KOPT-K1 (cell line): ENCODE data around the gene ATRX.
"Not testable (repeated sequence)": the region's sequence is repeated elsewhere in the genome, so short reads cannot be mapped to it uniquely, and the experiment has no call there.

Source experiments
- H3K27ac ChIP-seq: fragments of 200-600 bp; sonication (generic); 2 replicates; pipeline ENCODE4 v1.5.1; 2016; ENCODE audit warnings: antibody characterized with exemption, mild to moderate bottlenecking, low read depth, low read length; ENCODE audit not compliant: poor library complexity, severe bottlenecking
- H3K36me3 ChIP-seq: fragments of 200-600 bp; sonication (generic); 2 replicates; pipeline ENCODE4 v1.5.1; 2017; ENCODE audit warnings: antibody characterized with exemption, mild to moderate bottlenecking, low read length, moderate library complexity; ENCODE audit not compliant: insufficient read depth
- H3K9me3 ChIP-seq: fragments of 200-600 bp; sonication (generic); 2 replicates; pipeline ENCODE4 v1.5.1; 2017; ENCODE audit warnings: antibody characterized with exemption, low read length, mild to moderate bottlenecking; ENCODE audit not compliant: insufficient read depth, poor library complexity, severe bottlenecking

The ATRX gene

DNA sequence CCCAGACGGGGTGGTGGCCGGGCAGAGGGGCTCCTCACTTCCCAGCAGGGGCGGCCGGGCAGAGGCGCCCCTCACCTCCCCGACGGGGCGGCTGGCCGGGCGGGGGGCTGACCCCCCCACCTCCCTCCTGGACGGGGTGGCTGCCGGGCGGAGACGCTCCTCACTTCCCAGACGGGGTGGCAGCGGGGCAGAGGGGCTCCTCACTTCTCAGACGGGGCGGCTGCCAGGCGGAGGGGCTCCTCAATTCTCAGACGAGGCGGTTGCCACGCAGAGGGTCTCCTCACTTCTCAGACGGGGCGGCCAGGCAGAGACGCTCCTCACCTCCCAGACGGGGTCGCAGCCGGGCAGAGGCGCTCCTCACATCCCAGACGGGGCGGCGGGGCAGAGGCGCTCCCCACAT lies 19.8 kb downstream of the ATRX start:
- H3K9me3 ChIP-seq, H3K27ac ChIP-seq, H3K36me3 ChIP-seq: not testable (repeated sequence)

DNA sequence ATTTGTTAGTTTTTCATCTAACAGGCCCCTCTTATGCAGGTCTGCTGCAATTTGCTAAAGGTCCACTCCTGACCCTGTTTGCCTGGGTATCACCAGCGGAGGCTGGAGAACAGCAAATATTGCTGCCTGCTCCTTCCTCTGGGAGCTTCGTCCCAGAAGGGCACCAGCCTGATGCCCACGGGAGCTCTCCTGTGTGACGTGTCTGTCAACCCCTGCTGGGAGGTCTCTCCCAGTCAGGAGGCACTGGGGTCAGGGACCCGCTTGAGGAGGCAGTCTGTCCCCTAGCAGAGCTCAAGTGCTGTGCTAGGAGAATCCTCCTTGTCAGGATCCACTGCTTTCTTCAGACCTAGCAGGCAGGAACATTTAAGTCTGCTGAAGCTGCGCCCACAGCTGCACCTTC lies 30.5 kb downstream of the ATRX start:
- no peaks in the 10 kb centered on the region for H3K36me3 ChIP-seq
- no peak overlapping the region for H3K27ac ChIP-seq
- no peaks in the 10 kb centered on the region for H3K9me3 ChIP-seq

DNA sequence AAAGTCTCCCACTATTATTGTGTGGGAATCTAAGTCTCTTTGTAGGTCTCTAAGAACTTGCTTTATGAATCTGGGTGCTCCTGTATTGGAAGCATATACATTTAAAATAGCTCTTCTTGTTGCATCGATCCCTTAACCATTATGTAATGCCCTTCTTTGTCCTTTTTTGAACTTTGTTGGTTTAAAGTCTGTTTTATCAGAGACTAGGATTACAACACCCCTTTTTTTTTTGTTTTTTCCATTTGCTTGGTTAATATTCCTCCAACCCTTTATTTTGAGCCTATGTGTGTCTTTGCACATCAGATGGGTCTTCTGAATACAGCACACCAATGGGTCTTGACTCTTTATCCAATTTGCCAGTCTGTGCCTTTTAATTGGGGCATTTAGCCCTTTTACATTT lies 32.1 kb downstream of the ATRX start:
- not testable (repeated sequence) for H3K36me3 ChIP-seq, H3K27ac ChIP-seq, H3K9me3 ChIP-seq

DNA sequence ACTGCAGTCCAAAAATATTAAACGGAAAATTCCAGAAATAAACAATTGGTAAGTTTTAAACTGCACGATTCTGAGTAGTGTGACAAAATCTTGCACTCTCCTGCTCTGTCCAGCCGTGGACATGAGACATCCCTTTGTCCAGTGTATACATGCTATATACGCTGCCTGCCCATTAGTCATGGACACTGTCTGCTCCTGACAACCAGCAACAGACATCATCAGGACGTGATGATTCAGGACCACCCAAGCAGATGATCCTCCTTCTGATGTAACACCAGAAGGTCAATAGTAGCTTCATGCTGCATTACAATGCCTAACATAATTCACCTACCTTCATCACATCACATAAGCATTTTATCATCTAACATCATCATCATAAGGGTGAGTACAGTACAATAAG lies 36.3 kb downstream of the ATRX start:
- Histone ChIP-seq H3K36me3 (no peaks in the 10 kb centered on the region), H3K27ac (no peak overlapping the region), H3K9me3 (no peaks in the 10 kb centered on the region)

DNA sequence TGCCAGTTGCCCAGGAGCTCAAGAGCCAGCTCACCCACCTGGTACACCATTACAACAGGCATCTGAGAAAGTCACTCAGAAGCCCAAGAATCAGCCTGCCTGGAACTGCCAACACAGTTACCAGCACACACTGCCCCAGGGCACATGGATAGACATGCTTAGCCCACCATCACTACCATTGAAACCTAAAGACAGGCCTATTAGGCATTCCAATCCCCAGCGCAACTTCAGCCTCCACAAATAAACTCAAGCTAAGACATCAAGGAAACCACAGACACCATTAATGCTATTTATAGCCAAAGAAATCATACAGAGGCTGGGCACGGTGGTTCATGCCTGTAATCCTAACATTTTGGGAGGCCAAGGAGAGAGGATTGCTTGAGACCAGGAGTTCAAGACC lies 42.3 kb downstream of the ATRX start:
- no peak overlapping the region for H3K27ac ChIP-seq
- no peaks in the 10 kb centered on the region for H3K9me3 ChIP-seq
- H3K36me3 ChIP-seq = no peaks in the 10 kb centered on the region

DNA sequence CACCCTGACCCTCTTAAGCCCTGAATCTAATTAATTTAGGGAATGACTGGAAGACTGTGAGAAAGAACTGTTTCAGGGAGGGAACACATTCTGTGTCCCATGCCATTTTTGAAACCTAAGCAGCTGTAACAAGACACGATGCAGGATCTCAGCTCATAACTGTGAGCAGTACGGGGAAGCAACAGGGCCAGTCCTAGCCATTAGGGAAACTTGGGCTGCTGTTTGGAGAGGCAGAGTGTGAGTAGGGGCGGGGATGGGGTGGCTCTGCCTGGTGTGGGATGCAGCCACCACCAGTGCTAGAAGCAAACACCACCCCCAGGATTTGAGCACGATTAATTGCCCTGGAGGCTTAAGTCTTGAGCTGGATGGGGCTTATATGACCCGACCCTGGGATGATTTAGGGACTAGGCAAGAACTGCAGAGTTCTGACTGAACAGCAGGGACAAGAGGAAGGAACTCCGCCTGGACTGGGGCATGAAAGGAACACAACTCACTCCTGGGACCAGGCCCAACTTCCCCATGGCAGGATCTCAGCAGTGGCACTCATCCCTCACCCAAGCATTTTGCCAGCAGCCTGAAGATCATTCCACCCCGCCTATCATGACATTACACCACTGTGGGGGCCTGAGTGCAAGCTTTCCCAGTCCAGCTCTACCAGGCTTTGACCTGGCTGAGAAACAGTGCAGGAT lies 43.1 kb downstream of the ATRX start:
- no peaks in the 10 kb centered on the region for H3K9me3 ChIP-seq
- no peak overlapping the region for H3K27ac ChIP-seq
- no peaks in the 10 kb centered on the region for H3K36me3 ChIP-seq

DNA sequence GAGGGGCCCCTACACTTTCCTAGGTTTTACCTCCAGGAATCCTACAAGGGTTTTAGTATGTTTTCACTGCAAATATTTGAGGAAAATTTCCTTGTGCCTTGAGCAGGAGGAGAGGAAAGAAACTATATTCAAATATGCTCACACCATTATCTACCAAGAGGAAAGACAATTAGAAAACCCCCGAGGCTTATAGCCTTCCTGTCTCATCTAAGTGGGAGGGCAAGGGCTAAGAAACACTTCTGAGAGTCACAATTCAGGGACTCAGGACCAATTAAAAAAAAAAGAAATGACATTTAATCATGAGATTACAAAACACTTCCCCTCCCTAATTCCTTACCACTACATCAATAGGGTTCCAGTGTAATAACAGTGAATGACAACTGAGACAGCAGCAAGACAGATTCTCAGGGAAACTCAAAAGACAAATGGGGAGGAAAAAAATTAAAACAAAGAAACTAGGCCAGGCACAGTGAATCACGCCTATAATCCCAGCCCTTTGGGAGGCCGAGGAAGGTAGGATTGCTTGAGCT lies 45.6 kb downstream of the ATRX start:
- Histone ChIP-seq H3K9me3 (no peaks in the 10 kb centered on the region), H3K27ac (no peak overlapping the region), H3K36me3 (no peaks in the 10 kb centered on the region)

DNA sequence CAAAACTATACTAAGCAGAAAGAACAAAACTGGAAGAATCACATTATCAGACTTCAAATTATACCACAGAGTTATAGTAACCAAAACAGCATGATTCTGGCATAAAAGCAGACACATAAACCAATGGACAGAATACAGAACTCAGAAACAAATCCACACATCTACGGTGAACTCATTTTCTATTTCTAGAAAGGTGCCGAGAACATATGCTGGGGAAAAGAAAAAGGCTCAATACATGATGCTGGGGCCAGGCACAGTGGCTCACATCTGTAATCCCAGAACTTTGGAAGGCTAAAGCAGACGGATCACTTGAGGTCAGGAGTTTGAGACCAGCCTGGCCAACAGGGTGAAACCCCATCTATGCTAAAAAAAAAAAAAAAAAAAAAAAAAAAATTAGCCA lies 52.7 kb downstream of the ATRX start:
- H3K9me3 ChIP-seq = no peaks in the 10 kb centered on the region
- H3K27ac ChIP-seq = no peak overlapping the region

DNA sequence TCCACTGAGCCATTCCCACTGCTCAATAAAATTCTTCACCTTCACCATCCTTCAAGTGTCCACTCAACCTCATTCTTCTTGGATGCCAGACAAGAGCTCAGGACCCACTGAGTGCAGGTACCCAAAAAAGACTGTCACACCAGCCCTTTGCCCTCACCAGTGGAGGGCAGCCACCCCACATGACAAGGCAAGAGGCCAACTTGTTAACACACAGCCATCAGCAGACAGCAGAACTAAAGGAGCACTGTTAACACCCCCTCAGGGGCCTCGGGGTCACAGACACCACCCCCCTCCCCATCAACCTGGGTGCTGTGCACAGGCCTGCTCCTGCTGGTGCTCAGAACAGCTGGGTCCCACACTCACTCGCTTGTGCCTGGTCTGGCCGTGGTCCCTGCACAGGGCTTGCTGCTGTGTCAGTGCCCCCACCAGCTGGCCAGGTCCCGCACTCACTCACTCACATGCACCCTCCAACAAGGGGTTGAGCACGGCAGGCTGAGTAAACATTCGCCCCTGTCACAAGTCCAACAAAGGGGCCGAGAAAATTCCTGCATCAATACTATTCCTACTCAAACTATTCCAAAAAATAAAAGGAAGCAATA lies 54.1 kb downstream of the ATRX start:
- H3K9me3 ChIP-seq = no peaks in the 10 kb centered on the region
- no peaks in the 10 kb centered on the region for H3K36me3 ChIP-seq
- no peak overlapping the region for H3K27ac ChIP-seq

More for the DNA sequence above, 52.7 kb downstream of the ATRX start:
- H3K36me3 ChIP-seq = no peaks in the 10 kb centered on the region

DNA sequence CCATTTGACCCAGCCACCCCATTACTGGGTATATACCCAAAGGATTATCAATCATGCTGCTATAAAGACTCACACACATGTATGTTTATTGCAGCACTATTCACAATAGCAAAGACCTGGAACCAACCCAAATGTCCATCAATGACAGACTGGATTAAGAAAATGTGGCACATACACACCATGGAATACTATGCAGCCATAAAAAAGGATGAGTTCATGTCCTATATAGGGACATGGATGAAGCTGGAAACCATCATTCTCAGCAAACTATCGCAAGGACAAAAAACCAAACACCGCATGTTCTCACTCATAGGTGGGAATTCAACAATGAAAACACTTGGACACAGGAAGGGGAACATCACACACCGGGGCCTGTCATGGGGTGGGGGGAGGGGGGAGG lies 59.9 kb downstream of the ATRX start:
- H3K27ac ChIP-seq, H3K36me3 ChIP-seq: not testable (repeated sequence)
- H3K9me3 ChIP-seq = peaks cover 11% of the 10 kb centered on the region

DNA sequence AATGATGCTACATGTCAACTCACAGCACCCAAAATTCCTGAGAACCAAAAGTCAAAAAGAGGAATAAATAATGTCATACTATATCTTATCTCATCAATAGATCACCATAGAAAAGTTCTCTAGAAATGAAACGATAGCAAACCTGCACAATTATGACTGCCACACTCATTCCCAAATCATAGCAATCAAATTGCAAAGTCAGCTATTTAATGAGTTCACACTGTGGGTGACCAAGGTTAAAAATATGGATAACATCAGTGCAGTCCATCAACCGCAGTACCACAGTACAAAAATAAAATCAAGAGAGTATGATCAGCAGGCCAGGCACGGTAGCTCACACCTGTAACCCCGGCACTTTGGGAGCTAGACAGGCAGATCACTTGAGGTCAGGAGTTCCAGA lies 62.3 kb downstream of the ATRX start:
- Histone ChIP-seq H3K27ac (no peak overlapping the region), H3K9me3 (peaks cover 13% of the 10 kb centered on the region), H3K36me3 (no peaks in the 10 kb centered on the region)

DNA sequence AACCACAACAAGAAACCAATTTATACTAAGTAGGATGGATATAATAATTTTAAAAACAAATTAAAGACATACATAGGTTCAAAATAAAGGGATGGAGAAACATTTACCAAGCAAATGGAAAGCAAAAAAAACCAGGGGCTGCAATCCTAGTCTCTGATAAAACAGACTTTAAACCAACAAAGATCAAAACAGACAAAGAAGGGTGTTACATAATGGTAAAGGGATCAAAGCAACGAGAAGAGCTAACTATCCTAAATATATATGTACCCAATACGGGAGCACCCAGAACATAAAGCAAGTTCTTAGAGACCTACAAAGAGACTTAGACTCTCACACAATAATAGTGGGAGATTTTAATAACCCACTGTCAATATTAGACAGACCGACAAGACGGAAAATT lies 66.6 kb downstream of the ATRX start:
- peaks cover 19% of the 10 kb centered on the region for H3K36me3 ChIP-seq
- H3K27ac ChIP-seq = no peak overlapping the region
- H3K9me3 ChIP-seq = peaks cover 13% of the 10 kb centered on the region

DNA sequence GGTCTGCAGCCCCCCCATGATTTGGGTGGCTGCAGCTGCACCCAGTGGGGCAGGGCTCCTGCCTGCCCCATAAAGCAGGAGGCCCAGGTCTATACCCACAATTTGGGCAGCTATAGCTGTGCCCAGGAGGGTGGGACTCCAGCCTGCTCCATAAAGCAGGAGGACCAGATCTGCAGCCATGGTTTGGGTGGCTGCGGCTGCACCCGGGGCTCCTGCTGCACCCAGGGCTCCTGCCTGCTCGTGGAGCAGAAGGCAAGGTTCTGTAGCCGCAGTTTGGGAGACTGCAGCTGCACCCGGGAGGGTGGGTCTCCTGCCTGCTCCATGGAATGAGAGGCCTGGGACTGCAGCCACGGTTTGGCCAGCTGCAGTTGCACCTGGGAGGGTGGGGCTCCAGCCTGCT lies 81.1 kb downstream of the ATRX start:
- no peak overlapping the region for H3K27ac ChIP-seq
- H3K9me3 ChIP-seq = peaks cover 21% of the 10 kb centered on the region
- peaks cover 46% of the 10 kb centered on the region for H3K36me3 ChIP-seq

DNA sequence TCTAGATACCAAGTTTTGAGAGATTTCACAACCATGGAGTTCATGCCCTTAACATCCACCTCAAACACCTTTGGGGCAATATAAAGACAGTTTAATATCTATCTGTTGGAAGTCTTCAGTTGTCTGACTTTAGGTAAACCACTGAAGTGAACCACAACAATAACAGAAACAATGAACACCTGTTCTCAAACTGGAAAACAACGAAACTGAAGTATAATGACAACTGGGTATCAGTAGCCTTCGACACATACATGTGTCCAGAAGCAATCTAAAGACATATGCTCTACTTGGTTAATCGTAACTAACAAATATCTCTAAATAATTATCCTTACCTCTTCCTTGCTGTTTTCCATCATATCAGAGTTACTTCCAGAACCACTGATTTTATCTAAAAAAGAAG lies 87.8 kb downstream of the ATRX start:
- Histone ChIP-seq H3K27ac (peak overlapping the region; percentile 19), H3K36me3 (peaks cover 35% of the 10 kb centered on the region), H3K9me3 (no peaks in the 10 kb centered on the region)

DNA sequence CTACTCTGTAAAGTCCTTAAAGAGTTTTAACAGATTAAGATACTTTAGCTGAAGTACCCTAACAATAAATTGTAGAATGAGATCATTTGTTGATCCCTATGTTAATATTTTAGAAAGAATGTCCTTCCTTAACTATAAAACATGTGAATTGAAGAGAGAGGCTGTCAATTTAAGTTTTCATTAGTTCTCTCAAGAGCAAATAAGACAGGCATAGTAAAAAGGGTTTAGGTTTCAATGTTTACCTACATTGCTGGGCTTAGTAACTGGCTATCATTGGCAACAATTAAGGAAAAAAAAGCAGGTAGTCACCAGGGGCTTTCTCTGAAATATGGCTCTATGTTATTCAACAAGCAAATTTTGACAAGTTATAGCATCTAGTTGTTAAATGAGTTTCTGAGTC lies 91.5 kb downstream of the ATRX start:
- H3K27ac ChIP-seq = no peak overlapping the region
- no peaks in the 10 kb centered on the region for H3K9me3 ChIP-seq
- peaks cover 48% of the 10 kb centered on the region for H3K36me3 ChIP-seq

DNA sequence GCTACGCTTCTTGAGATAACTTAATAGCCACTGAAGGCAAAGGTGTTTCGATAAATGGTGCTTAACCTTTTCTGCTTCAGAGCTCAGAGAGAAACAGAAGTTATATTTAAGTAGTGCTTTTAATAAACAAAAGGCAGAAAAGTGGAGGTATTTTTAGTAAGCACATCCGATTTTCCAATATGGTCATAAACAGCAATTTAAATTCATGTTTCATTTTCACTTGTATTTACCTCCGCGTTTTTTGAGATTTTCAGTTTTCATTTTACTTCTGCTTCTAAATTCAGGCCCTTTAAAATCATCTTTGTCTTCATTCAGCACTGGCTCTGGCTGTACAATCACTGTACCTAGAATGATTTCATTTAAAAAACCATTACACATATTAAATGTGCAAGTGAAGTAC lies 92.4 kb downstream of the ATRX start:
- peaks cover 53% of the 10 kb centered on the region for H3K36me3 ChIP-seq
- no peaks in the 10 kb centered on the region for H3K9me3 ChIP-seq
- H3K27ac ChIP-seq = no peak overlapping the region
